ENCODE results near the gene GALNTL6. TPM values are rescaled to one million over a fixed set of nuclear protein-coding genes. Genes with fewer than 3 reads are reported as not detected.

The GALNTL6 gene
- polyA plus RNA-seq, 4 donors, result 0.30 to 0.45 (median 0.31) TPM; not detected in 1

GRCh38 chr4:172515266-172515879 is 702.2 kb downstream of the GALNTL6 start:
- 73 to 82% (median 75%) methylated on average over 7 of the region's 7 CpGs for WGBS, 3 donors
- Histone ChIP-seq H3K4me3 (ENCODE audit: low read depth in 1 of 3, low read length in 3 of 3) (no peak overlapping the region), H3K36me3 (ENCODE audit: control insufficient read depth in 3 of 3, insufficient read depth in 2 of 3, low read depth in 1 of 3, low read length in 3 of 3) (no peaks in the 10 kb centered on the region), H3K27ac (ENCODE audit: low read depth in 1 of 3, low read length in 2 of 3) (no peak overlapping the region), H3K4me1 (ENCODE audit: control insufficient read depth in 3 of 3, insufficient read depth in 2 of 3, low read depth in 1 of 3, low read length in 2 of 3) (no peaks in the 10 kb centered on the region), H3K9me3 (ENCODE audit: control insufficient read depth in 2 of 2, insufficient read depth in 1 of 2, low read depth in 1 of 2, low read length in 1 of 2) (no peaks in the 10 kb centered on the region), H3K27me3 (ENCODE audit: control insufficient read depth in 3 of 3, insufficient read depth in 3 of 3, low read length in 3 of 3) (no peaks in the 10 kb centered on the region)
- no peak for DNase-seq
- FAIRE-seq, result no peak

DNA sequence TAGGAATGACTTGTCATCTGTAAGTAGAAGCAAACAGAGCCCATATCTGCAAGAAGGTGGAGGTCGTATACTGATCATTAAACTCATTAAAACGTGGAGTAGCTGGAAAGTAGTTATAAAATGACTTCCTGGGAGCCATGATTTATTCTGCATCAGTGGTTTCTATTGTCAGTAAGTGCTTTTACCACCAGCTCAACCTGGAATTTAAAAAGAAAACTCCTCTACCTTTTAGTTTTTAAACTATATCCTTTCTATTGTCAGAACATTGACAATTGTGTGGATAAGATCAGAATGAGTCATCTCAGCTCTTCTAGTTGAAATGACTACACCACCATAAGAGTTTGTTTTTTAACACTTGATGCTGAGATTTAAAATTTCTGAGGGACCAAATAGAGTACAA is 704.2 kb downstream of the GALNTL6 start:
- no peak overlapping the region for H3K4me3 ChIP-seq (ENCODE audit: low read depth in 1 of 3, low read length in 3 of 3)
- FAIRE-seq (no peak), DNase-seq (no peak)
- H3K27ac ChIP-seq (ENCODE audit: low read depth in 1 of 3, low read length in 2 of 3), result no peak overlapping the region
- no peaks in the 10 kb centered on the region for H3K36me3 ChIP-seq (ENCODE audit: control insufficient read depth in 3 of 3, insufficient read depth in 2 of 3, low read depth in 1 of 3, low read length in 3 of 3)
- no peaks in the 10 kb centered on the region for H3K9me3 ChIP-seq (ENCODE audit: control insufficient read depth in 2 of 2, insufficient read depth in 1 of 2, low read depth in 1 of 2, low read length in 1 of 2)
- H3K4me1 ChIP-seq (ENCODE audit: control insufficient read depth in 3 of 3, insufficient read depth in 2 of 3, low read depth in 1 of 3, low read length in 2 of 3), result no peaks in the 10 kb centered on the region
- 10 to 38% (median 11%) methylated on average over 2 of the region's 2 CpGs for whole genome bisulfite sequencing, 3 donors
- no peaks in the 10 kb centered on the region for H3K27me3 ChIP-seq (ENCODE audit: control insufficient read depth in 3 of 3, insufficient read depth in 3 of 3, low read length in 3 of 3)

- H3K9me3 ChIP-seq (ENCODE audit: control insufficient read depth in 2 of 2, insufficient read depth in 1 of 2, low read depth in 1 of 2, low read length in 1 of 2), result no peaks in the 10 kb centered on the region
- FAIRE-seq (no peak), DNase-seq (no peak)
- no peak overlapping the region for H3K4me3 ChIP-seq (ENCODE audit: low read depth in 1 of 3, low read length in 3 of 3)
- H3K36me3 ChIP-seq (ENCODE audit: control insufficient read depth in 3 of 3, insufficient read depth in 2 of 3, low read depth in 1 of 3, low read length in 3 of 3), result no peaks in the 10 kb centered on the region
- no peaks in the 10 kb centered on the region for H3K27me3 ChIP-seq (ENCODE audit: control insufficient read depth in 3 of 3, insufficient read depth in 3 of 3, low read length in 3 of 3)
- 53 to 75% (median 68%) methylated on average over 1 of the region's 1 CpG for WGBS, 3 donors
- H3K27ac ChIP-seq (ENCODE audit: low read depth in 1 of 3, low read length in 2 of 3), result no peak overlapping the region
- H3K4me1 ChIP-seq (ENCODE audit: control insufficient read depth in 3 of 3, insufficient read depth in 2 of 3, low read depth in 1 of 3, low read length in 2 of 3), result no peaks in the 10 kb centered on the region
These were observed 708.0 kb downstream of the GALNTL6 start for GRCh38 chr4:172521248-172521647.

- Histone ChIP-seq H3K4me3 (ENCODE audit: low read depth in 1 of 3, low read length in 3 of 3) (no peak overlapping the region), H3K27me3 (ENCODE audit: control insufficient read depth in 3 of 3, insufficient read depth in 3 of 3, low read length in 3 of 3) (no peaks in the 10 kb centered on the region), H3K4me1 (ENCODE audit: control insufficient read depth in 3 of 3, insufficient read depth in 2 of 3, low read depth in 1 of 3, low read length in 2 of 3) (no peaks in the 10 kb centered on the region), H3K36me3 (ENCODE audit: control insufficient read depth in 3 of 3, insufficient read depth in 2 of 3, low read depth in 1 of 3, low read length in 3 of 3) (no peaks in the 10 kb centered on the region), H3K9me3 (ENCODE audit: control insufficient read depth in 2 of 2, insufficient read depth in 1 of 2, low read depth in 1 of 2, low read length in 1 of 2) (no peaks in the 10 kb centered on the region), H3K27ac (ENCODE audit: low read depth in 1 of 3, low read length in 2 of 3) (no peak overlapping the region)
- WGBS, 3 donors, result 82 to 89% (median 89%) methylated on average over 1 of the region's 1 CpG
- no peak for DNase-seq
- no peak for FAIRE-seq
These were observed 708.5 kb downstream of the GALNTL6 start for GRCh38 chr4:172521680-172522079.

GRCh38 chr4:172543249-172543648 is 730.0 kb downstream of the GALNTL6 start:
- no peak overlapping the region for H3K4me3 ChIP-seq (ENCODE audit: low read depth in 1 of 3, low read length in 3 of 3)
- H3K36me3 ChIP-seq (ENCODE audit: control insufficient read depth in 3 of 3, insufficient read depth in 2 of 3, low read depth in 1 of 3, low read length in 3 of 3), result no peaks in the 10 kb centered on the region
- no peak overlapping the region for H3K27ac ChIP-seq (ENCODE audit: low read depth in 1 of 3, low read length in 2 of 3)
- H3K4me1 ChIP-seq (ENCODE audit: control insufficient read depth in 3 of 3, insufficient read depth in 2 of 3, low read depth in 1 of 3, low read length in 2 of 3), result no peaks in the 10 kb centered on the region
- FAIRE-seq (no peak), DNase-seq (no peak)
- H3K27me3 ChIP-seq (ENCODE audit: control insufficient read depth in 3 of 3, insufficient read depth in 3 of 3, low read length in 3 of 3), result no peaks in the 10 kb centered on the region
- H3K9me3 ChIP-seq (ENCODE audit: control insufficient read depth in 2 of 2, insufficient read depth in 1 of 2, low read depth in 1 of 2, low read length in 1 of 2), result peaks cover 0 to 4% of the 10 kb centered on the region in 2 donors
- WGBS, 3 donors, result 71 to 82% (median 77%) methylated on average over 4 of the region's 4 CpGs

GRCh38 chr4:172546782-172547181 is 733.6 kb downstream of the GALNTL6 start:
- FAIRE-seq (no peak), DNase-seq (no peak)
- Histone ChIP-seq H3K27ac (ENCODE audit: low read depth in 1 of 3, low read length in 2 of 3) (no peak overlapping the region), H3K4me3 (ENCODE audit: low read depth in 1 of 3, low read length in 3 of 3) (no peak overlapping the region), H3K27me3 (ENCODE audit: control insufficient read depth in 3 of 3, insufficient read depth in 3 of 3, low read length in 3 of 3) (no peaks in the 10 kb centered on the region), H3K4me1 (ENCODE audit: control insufficient read depth in 3 of 3, insufficient read depth in 2 of 3, low read depth in 1 of 3, low read length in 2 of 3) (no peaks in the 10 kb centered on the region), H3K9me3 (ENCODE audit: control insufficient read depth in 2 of 2, insufficient read depth in 1 of 2, low read depth in 1 of 2, low read length in 1 of 2) (peaks cover 0 to under 1% of the 10 kb centered on the region in 2 donors), H3K36me3 (ENCODE audit: control insufficient read depth in 3 of 3, insufficient read depth in 2 of 3, low read depth in 1 of 3, low read length in 3 of 3) (no peaks in the 10 kb centered on the region)
- WGBS, 3 donors, result 65 to 76% (median 65%) methylated on average over 7 of the region's 7 CpGs

DNA sequence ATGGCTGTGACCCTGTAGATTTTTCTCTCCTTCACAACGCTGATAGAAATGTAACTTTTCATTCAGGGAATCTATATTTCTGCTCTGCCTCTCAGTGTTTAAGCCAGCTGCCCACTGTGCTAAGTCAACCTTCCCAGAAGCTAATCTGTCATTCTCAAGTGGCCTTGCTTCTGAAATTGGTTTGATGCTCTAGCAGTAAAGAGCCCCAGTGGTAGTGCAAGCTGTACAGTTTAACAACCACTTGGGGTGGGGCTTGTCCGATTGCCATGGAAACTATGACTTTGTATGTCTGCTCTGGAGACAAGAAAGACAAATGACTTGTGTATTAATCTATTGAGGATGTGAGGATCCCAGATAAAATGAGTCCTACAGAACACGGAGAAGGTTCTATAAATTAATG is 734.5 kb downstream of the GALNTL6 start:
- no peaks in the 10 kb centered on the region for H3K36me3 ChIP-seq (ENCODE audit: control insufficient read depth in 3 of 3, insufficient read depth in 2 of 3, low read depth in 1 of 3, low read length in 3 of 3)
- no peaks in the 10 kb centered on the region for H3K4me1 ChIP-seq (ENCODE audit: control insufficient read depth in 3 of 3, insufficient read depth in 2 of 3, low read depth in 1 of 3, low read length in 2 of 3)
- H3K27ac ChIP-seq (ENCODE audit: low read depth in 1 of 3, low read length in 2 of 3), result no peak overlapping the region
- H3K27me3 ChIP-seq (ENCODE audit: control insufficient read depth in 3 of 3, insufficient read depth in 3 of 3, low read length in 3 of 3), result no peaks in the 10 kb centered on the region
- 65 to 83% (median 81%) methylated on average over 3 of the region's 3 CpGs for WGBS, 3 donors
- H3K9me3 ChIP-seq (ENCODE audit: control insufficient read depth in 2 of 2, insufficient read depth in 1 of 2, low read depth in 1 of 2, low read length in 1 of 2), result no peaks in the 10 kb centered on the region
- H3K4me3 ChIP-seq (ENCODE audit: low read depth in 1 of 3, low read length in 3 of 3), result no peak overlapping the region
- DNase-seq (no peak), FAIRE-seq (no peak)

GRCh38 chr4:172553216-172553615 is 740.0 kb downstream of the GALNTL6 start:
- Histone ChIP-seq H3K4me3 (ENCODE audit: low read depth in 1 of 3, low read length in 3 of 3) (no peak overlapping the region), H3K27me3 (ENCODE audit: control insufficient read depth in 3 of 3, insufficient read depth in 3 of 3, low read length in 3 of 3) (no peaks in the 10 kb centered on the region), H3K36me3 (ENCODE audit: control insufficient read depth in 3 of 3, insufficient read depth in 2 of 3, low read depth in 1 of 3, low read length in 3 of 3) (no peaks in the 10 kb centered on the region), H3K9me3 (ENCODE audit: control insufficient read depth in 2 of 2, insufficient read depth in 1 of 2, low read depth in 1 of 2, low read length in 1 of 2) (no peaks in the 10 kb centered on the region), H3K27ac (ENCODE audit: low read depth in 1 of 3, low read length in 2 of 3) (no peak overlapping the region), H3K4me1 (ENCODE audit: control insufficient read depth in 3 of 3, insufficient read depth in 2 of 3, low read depth in 1 of 3, low read length in 2 of 3) (no peaks in the 10 kb centered on the region)
- no peak for FAIRE-seq
- no peak for DNase-seq
- WGBS, 3 donors, result 75 to 83% (median 79%) methylated on average over 1 of the region's 1 CpG

DNA sequence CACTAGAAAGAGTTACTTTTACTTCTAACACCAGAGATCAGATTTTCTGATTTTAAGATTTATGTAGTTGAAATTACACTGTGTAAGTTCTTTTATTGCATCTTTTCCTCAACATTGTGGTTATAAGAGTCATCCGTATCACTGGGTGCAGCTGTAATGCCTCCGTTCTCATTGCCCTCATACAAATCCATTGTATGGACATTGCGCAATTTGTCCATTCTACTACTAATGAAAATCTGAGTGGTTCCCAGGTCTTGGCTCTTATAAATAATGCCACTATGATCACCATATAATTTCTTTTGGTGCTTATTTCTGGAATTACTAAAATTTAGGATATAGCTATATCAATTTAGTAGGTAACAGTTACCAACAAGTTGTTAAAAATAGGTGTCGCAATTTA is 741.4 kb downstream of the GALNTL6 start:
- H3K27ac ChIP-seq (ENCODE audit: low read depth in 1 of 3, low read length in 2 of 3), result no peak overlapping the region
- FAIRE-seq (no peak), DNase-seq (no peak)
- H3K36me3 ChIP-seq (ENCODE audit: control insufficient read depth in 3 of 3, insufficient read depth in 2 of 3, low read depth in 1 of 3, low read length in 3 of 3), result no peaks in the 10 kb centered on the region
- H3K4me3 ChIP-seq (ENCODE audit: low read depth in 1 of 3, low read length in 3 of 3), result no peak overlapping the region
- no peaks in the 10 kb centered on the region for H3K4me1 ChIP-seq (ENCODE audit: control insufficient read depth in 3 of 3, insufficient read depth in 2 of 3, low read depth in 1 of 3, low read length in 2 of 3)
- no peaks in the 10 kb centered on the region for H3K9me3 ChIP-seq (ENCODE audit: control insufficient read depth in 2 of 2, insufficient read depth in 1 of 2, low read depth in 1 of 2, low read length in 1 of 2)
- H3K27me3 ChIP-seq (ENCODE audit: control insufficient read depth in 3 of 3, insufficient read depth in 3 of 3, low read length in 3 of 3), result no peaks in the 10 kb centered on the region
- WGBS, 3 donors, result 94 to 96% (median 95%) methylated on average over 4 of the region's 4 CpGs

Data from small intestine (tissue), 7 donors.